DND-41 (cell line): ENCODE results near the gene NOL4L.

ENCODE experiments used
- EZH2 ChIP-seq: IDR thresholded peaks from 3 replicates; pipeline ENCODE4 v1.6.1; 2012; ENCODE audit warnings: borderline replicate concordance, low read depth, mild to moderate bottlenecking, moderate library complexity, low read length, inconsistent platforms; ENCODE audit not compliant: severe bottlenecking
- TF ChIP-seq, protein P1 (sequence below): IDR thresholded peaks from 2 replicates; pipeline ENCODE4 v1.5.1; 2012; ENCODE audit warnings: borderline replicate concordance, low read length, moderate library complexity, mild to moderate bottlenecking; ENCODE audit not compliant: poor library complexity, severe bottlenecking; ENCODE audit errors: extremely low read depth

DNA sequence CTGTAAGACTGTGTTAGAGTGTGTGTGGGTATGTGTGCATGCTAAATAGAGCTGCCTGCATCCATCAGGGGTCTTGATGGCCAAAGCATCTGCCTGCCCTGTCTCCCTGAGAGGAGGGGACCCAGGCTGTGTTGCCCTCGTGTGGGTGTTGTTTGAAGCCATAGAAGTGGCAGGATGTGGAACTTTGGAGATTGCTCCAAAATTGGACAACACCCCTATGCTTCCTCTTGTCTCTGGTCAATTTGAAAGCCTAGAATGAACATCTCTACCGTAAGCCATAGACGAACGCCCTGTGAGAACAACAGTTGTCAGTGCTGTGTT, 144.4 kb downstream of the NOL4L start:
- TF ChIP-seq, protein P1, sequence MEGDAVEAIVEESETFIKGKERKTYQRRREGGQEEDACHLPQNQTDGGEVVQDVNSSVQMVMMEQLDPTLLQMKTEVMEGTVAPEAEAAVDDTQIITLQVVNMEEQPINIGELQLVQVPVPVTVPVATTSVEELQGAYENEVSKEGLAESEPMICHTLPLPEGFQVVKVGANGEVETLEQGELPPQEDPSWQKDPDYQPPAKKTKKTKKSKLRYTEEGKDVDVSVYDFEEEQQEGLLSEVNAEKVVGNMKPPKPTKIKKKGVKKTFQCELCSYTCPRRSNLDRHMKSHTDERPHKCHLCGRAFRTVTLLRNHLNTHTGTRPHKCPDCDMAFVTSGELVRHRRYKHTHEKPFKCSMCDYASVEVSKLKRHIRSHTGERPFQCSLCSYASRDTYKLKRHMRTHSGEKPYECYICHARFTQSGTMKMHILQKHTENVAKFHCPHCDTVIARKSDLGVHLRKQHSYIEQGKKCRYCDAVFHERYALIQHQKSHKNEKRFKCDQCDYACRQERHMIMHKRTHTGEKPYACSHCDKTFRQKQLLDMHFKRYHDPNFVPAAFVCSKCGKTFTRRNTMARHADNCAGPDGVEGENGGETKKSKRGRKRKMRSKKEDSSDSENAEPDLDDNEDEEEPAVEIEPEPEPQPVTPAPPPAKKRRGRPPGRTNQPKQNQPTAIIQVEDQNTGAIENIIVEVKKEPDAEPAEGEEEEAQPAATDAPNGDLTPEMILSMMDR: no peak
- TF ChIP-seq EZH2: no peak
